ENCODE measurements around the gene DDX59. TPM values are rescaled to one million over a fixed set of nuclear protein-coding genes. Genes with fewer than 3 reads are reported as not detected.

DDX59 gene
- total and polyA plus RNA-seq, 9 of the 15 experiments (the other 6 are each of a cell fraction or from before 2014, with no cell fraction given), result 8.3 to 30.4 (median 19.8) TPM

DNA sequence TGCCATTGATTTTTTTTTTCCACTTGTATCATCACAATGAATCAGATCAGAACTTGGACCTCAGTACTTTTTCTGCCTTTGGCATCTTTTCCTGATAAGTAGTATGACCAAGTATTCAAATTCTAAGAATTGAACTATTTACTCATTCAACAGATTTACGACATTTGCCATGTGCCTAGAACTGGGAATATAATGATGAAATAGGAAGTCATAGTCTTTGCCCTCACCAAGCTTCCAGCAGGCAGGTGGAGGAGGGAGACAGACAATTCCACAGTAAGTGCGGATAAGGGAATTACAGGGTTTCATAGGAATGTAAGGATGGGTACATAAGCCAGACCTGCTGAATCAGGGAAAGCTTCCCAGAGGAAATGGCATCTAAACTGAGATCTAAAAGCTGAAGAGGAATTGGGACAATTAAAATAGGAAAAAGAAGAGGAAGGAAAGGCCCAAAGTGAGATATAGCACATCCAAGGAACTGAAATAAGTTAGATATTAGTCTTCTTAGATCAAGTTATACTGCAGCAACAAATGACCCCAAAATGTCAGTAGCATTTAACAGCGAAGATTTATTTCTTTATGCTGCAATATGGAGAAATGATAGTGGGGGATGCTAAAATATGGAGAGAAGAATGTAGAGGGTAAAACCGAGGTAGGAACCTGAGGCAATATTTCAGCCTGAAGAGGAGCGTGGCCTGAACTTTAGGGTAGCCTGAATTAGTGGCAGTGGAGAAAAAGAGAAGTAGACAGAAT lies 5.3 kb upstream of the DDX59 start (continued):
- TF ChIP-seq, protein P1, sequence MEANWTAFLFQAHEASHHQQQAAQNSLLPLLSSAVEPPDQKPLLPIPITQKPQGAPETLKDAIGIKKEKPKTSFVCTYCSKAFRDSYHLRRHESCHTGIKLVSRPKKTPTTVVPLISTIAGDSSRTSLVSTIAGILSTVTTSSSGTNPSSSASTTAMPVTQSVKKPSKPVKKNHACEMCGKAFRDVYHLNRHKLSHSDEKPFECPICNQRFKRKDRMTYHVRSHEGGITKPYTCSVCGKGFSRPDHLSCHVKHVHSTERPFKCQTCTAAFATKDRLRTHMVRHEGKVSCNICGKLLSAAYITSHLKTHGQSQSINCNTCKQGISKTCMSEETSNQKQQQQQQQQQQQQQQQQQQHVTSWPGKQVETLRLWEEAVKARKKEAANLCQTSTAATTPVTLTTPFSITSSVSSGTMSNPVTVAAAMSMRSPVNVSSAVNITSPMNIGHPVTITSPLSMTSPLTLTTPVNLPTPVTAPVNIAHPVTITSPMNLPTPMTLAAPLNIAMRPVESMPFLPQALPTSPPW (CRISPR knock-in tag; IDR thresholded peaks at IDR 0.05), result 0 out of 2 replicates have a peak, but pooled peaks have one; percentile 11
- TF ChIP-seq SETDB1 (IDR thresholded peaks at IDR 0.05; ENCODE audit: low read length), result no peak
- TF ChIP-seq ZKSCAN3 (CRISPR knock-in tag; IDR thresholded peaks at IDR 0.05), result no peak
- TF ChIP-seq ZNF507 (tag; conservative IDR thresholded peaks at IDR 0.05), result no peak
- no peak; the same call in 1 of the 2 replicates for TF ChIP-seq CC2D1A (IDR thresholded peaks at IDR 0.05)
- no peak for TF ChIP-seq RUNX1 (IDR thresholded peaks at IDR 0.05; ENCODE audit: low read depth)
- TF ChIP-seq MBD2 (IDR thresholded peaks at IDR 0.05; ENCODE audit: borderline replicate concordance, low read depth), result no peak
- no peak for TF ChIP-seq RFX5 (IDR thresholded peaks at IDR 0.05; ENCODE audit: low read depth, low read length)
- TF ChIP-seq ZNF408 (CRISPR knock-in tag; IDR thresholded peaks at IDR 0.05; ENCODE audit: low read depth), result no peak
- TF ChIP-seq, protein P2, sequence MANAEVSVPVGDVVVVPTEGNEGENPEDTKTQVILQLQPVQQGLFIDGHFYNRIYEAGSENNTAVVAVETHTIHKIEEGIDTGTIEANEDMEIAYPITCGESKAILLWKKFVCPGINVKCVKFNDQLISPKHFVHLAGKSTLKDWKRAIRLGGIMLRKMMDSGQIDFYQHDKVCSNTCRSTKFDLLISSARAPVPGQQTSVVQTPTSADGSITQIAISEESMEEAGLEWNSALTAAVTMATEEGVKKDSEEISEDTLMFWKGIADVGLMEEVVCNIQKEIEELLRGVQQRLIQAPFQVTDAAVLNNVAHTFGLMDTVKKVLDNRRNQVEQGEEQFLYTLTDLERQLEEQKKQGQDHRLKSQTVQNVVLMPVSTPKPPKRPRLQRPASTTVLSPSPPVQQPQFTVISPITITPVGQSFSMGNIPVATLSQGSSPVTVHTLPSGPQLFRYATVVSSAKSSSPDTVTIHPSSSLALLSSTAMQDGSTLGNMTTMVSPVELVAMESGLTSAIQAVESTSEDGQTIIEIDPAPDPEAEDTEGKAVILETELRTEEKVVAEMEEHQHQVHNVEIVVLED (CRISPR knock-in tag; IDR thresholded peaks at IDR 0.05), result no peak
- TF ChIP-seq RBBP5 (IDR thresholded peaks at IDR 0.05; ENCODE audit: borderline replicate concordance, insufficient read depth, low read length, poor library complexity, severe bottlenecking), result no peak
- TF ChIP-seq HIVEP1 (CRISPR knock-in tag; IDR thresholded peaks at IDR 0.05), result no peak
- no peak for TF ChIP-seq WHSC1 (IDR thresholded peaks at IDR 0.05; ENCODE audit: low read length)
- TF ChIP-seq EP400 (IDR thresholded peaks at IDR 0.05), result peak; percentile 85
- TF ChIP-seq KDM1A (IDR thresholded peaks at IDR 0.05), result no peak
- TF ChIP-seq CREBBP (IDR thresholded peaks at IDR 0.05; ENCODE audit: low read depth, low read length), result no peak
- TF ChIP-seq OTX1 (CRISPR knock-in tag; IDR thresholded peaks at IDR 0.05), result no peak
- TF ChIP-seq SREBF2 (CRISPR knock-in tag; IDR thresholded peaks at IDR 0.05), result no peak
- no peak; the same call in 1 of the 2 replicates for TF ChIP-seq LEF1 (IDR thresholded peaks at IDR 0.05)
- TF ChIP-seq FOXA3 (CRISPR knock-in tag; conservative IDR thresholded peaks at IDR 0.05 in 1 of 2, IDR thresholded peaks at IDR 0.05 in 1 of 2), result 0 out of 4 replicates have a peak, but pooled peaks of 1 of the 2 experiments have one; percentile 28
- no peak for TF ChIP-seq ZNF561 (CRISPR knock-in tag; conservative IDR thresholded peaks at IDR 0.05)
- TF ChIP-seq GABPB2 (CRISPR knock-in tag; conservative IDR thresholded peaks at IDR 0.05), result no peak
- peak; percentile 91 for TF ChIP-seq MEIS2 (IDR thresholded peaks at IDR 0.05; ENCODE audit: partially characterized antibody)

Measured in K562 (cell line).